GM12878 (cell line): ENCODE measurements around the gene TELO2. TPM values are rescaled to one million over a fixed set of nuclear protein-coding genes. Genes with fewer than 3 reads are reported as not detected.
A peak's percentile ranks its signal among the peaks of the same experiment; 100 is the strongest.

ENCODE experiments used
- BHLHE40 ChIP-seq, 2 experiments: fragments of 450-650 bp in 1 of 2; IDR thresholded peaks; 2 replicates each; pipeline ENCODE4 v1.6.1; 2011 to 2017; ENCODE audit warnings: low read depth in 2 of 2, borderline replicate concordance in 1 of 2, improper control_type of control experiment in 1 of 2, low read length in 1 of 2, mild to moderate bottlenecking in 1 of 2
- BRCA1 ChIP-seq: IDR thresholded peaks from 2 replicates; pipeline ENCODE4 v1.6.1; 2011; ENCODE audit warnings: low read depth, low read length, improper control_type of control experiment
- CREB1 ChIP-seq: IDR thresholded peaks from 2 replicates; pipeline ENCODE4 v1.6.1; 2012; ENCODE audit warnings: low read depth, mild to moderate bottlenecking, inconsistent platforms
- EGR1 ChIP-seq, 2 experiments: IDR thresholded peaks; 1 replicate in 1 of 2; 2 replicates in 1 of 2; pipeline ENCODE4 v1.6.1; 2011 to 2012; ENCODE audit warnings: low read depth in 2 of 2, low read length in 2 of 2, borderline replicate concordance in 1 of 2, mild to moderate bottlenecking in 1 of 2, moderate library complexity in 1 of 2
- EP300 ChIP-seq, 2 experiments: fragments of 150-350 bp in 1 of 2; IDR thresholded peaks; 2 replicates each; pipeline ENCODE4 v1.6.1; 2011 to 2012; ENCODE audit warnings: low read depth in 2 of 2, low read length in 2 of 2, borderline replicate concordance in 1 of 2, improper control_type of control experiment in 1 of 2, inconsistent platforms in 1 of 2; ENCODE audit not compliant: control insufficient read depth in 1 of 2
- ETV6 ChIP-seq, 2 experiments: fragments of 450-650 bp in 1 of 2; IDR thresholded peaks in 1 of 2; conservative IDR thresholded peaks in 1 of 2; 2 replicates each; pipeline ENCODE4 v1.6.1; 2014; ENCODE audit warnings: antibody characterized with exemption in 1 of 2, borderline replicate concordance in 1 of 2, low read depth in 1 of 2, mild to moderate bottlenecking in 1 of 2, moderate library complexity in 1 of 2
- GABPA ChIP-seq: IDR thresholded peaks from 2 replicates; pipeline ENCODE4 v1.6.1; 2014; ENCODE audit warnings: antibody characterized with exemption, low read depth, mild to moderate bottlenecking, inconsistent platforms
- HDAC2 ChIP-seq: fragments of 200-600 bp; sonication (generic); IDR thresholded peaks from 2 replicates; pipeline ENCODE4 v1.6.1; 2017
- HDAC6 ChIP-seq: fragments of 200-600 bp; sonication (generic); IDR thresholded peaks from one replicate; pipeline ENCODE4 v1.8.0; 2017; ENCODE audit warnings: antibody characterized with exemption; ENCODE audit not compliant: unreplicated experiment
- IKZF1 ChIP-seq: fragments of 450-650 bp; conservative IDR thresholded peaks from 2 replicates; pipeline ENCODE4 v1.6.1; 2017; ENCODE audit warnings: antibody characterized with exemption, mild to moderate bottlenecking
- IRF3 ChIP-seq: fragments of 450-650 bp; IDR thresholded peaks from 2 replicates; pipeline ENCODE4 v1.6.1; 2014; ENCODE audit warnings: mild to moderate bottlenecking
- LARP7 ChIP-seq: fragments of 450-650 bp; IDR thresholded peaks from 2 replicates; pipeline ENCODE4 v1.6.1; 2017; ENCODE audit warnings: mild to moderate bottlenecking
- NFIC ChIP-seq: IDR thresholded peaks from 2 replicates; pipeline ENCODE4 v1.6.1; 2012; ENCODE audit warnings: low read depth, mild to moderate bottlenecking, inconsistent platforms, low read length, moderate library complexity
- PAX8 ChIP-seq: fragments of 450-650 bp; IDR thresholded peaks from 2 replicates; pipeline ENCODE4 v1.6.1; 2017; ENCODE audit warnings: mild to moderate bottlenecking, moderate library complexity
- POLR2AphosphoS5 ChIP-seq: IDR thresholded peaks from 2 replicates; pipeline ENCODE4 v1.6.1; 2011; ENCODE audit warnings: mild to moderate bottlenecking, low read length, inconsistent platforms
- SIX5 ChIP-seq: IDR thresholded peaks from 2 replicates; pipeline ENCODE4 v1.6.1; 2011; ENCODE audit warnings: mild to moderate bottlenecking, low read depth, low read length, moderate library complexity; ENCODE audit not compliant: severe bottlenecking
- SREBF2 ChIP-seq: IDR thresholded peaks from 2 replicates; pipeline ENCODE4 v1.6.1; 2012; ENCODE audit warnings: mild to moderate bottlenecking, low read length
- TARDBP ChIP-seq: IDR thresholded peaks from 2 replicates; pipeline ENCODE4 v1.6.1; 2016; ENCODE audit warnings: borderline replicate concordance
- TCF3 ChIP-seq: IDR thresholded peaks from 2 replicates; pipeline ENCODE4 v1.6.1; 2012; ENCODE audit warnings: low read depth, mild to moderate bottlenecking, low read length, borderline replicate concordance; ENCODE audit not compliant: insufficient read depth
- USF1 ChIP-seq: IDR thresholded peaks from 2 replicates; pipeline ENCODE4 v1.6.1; 2011; ENCODE audit warnings: borderline replicate concordance, low read depth, mild to moderate bottlenecking, moderate library complexity, mixed read lengths, low read length; ENCODE audit not compliant: insufficient read depth; ENCODE audit errors: extremely low read length
- YBX1 ChIP-seq: fragments of 450-650 bp; IDR thresholded peaks from 2 replicates; pipeline ENCODE4 v1.6.1; 2016; ENCODE audit warnings: antibody characterized with exemption
- ZNF217 ChIP-seq: fragments of 450-650 bp; IDR thresholded peaks from 2 replicates; pipeline ENCODE4 v1.6.1; 2017; ENCODE audit warnings: antibody characterized with exemption, mild to moderate bottlenecking
- polyA plus RNA-seq, 11 experiments: library from polyadenylated mRNA; depleted of rRNA in 4 of 11; unstranded in 6 of 11; stranded (reverse) in 5 of 11; fragments of >200 nt; fragmentation: Nextera tagmentation in 4 of 11; fragmentation: Illumina TruSeq in 1 of 11; extraction: Ambion mirVana in 4 of 11; extraction: Trizol in 1 of 11; gene quantifications; 1 replicate in 1 of 11; 2 replicates in 10 of 11; pipeline versions ENCODE4 v1.2.1 to v1.2.3, GENCODE V29; 2011 to 2016; ENCODE audit warnings: inconsistent platforms in 2 of 11, missing spikeins in 2 of 11, low read depth in 1 of 11
- total RNA-seq, 4 experiments: library from RNA; depleted of rRNA in 3 of 4; stranded (reverse); fragments of >200 nt in 3 of 4; fragmentation: Illumina TruSeq in 1 of 4; extraction: Trizol in 1 of 4; gene quantifications; 2 replicates each; pipeline versions ENCODE4 v1.2.1 to v1.2.3, GENCODE V29; 2013 to 2021
- TF ChIP-seq, protein P1 (sequence below): fragments of 450-650 bp; IDR thresholded peaks from 2 replicates; pipeline ENCODE4 v1.6.1; 2016; ENCODE audit warnings: mild to moderate bottlenecking
- TF ChIP-seq, protein P2 (sequence below): fragments of 450-650 bp; IDR thresholded peaks from 2 replicates; pipeline ENCODE4 v1.6.1; 2017; ENCODE audit warnings: mild to moderate bottlenecking, moderate library complexity

TELO2 gene
- total and polyA plus RNA-seq, 10 of the 15 experiments (the other 5 are each of a cell fraction or from before 2014, with no cell fraction given) = 0.55 to 72.8 (median 18.6) TPM

GRCh38 chr16:1469693-1470201 is 23.4 kb upstream of the TELO2 start (continued):
- TF ChIP-seq ETV6 (conservative IDR thresholded peaks at IDR 0.05 in 1 of 2, IDR thresholded peaks at IDR 0.05 in 1 of 2; ENCODE audit: borderline replicate concordance in 1 of 2, low read depth in 1 of 2) (no peak), TCF3 (0 out of 2 replicates have a peak, but pooled peaks have one; percentile 47), TARDBP (no peak), CREB1 (no peak), ZNF217 (no peak), IKZF1 (peak; percentile 74), EGR1 (IDR thresholded peaks at IDR 0.05; ENCODE audit: borderline replicate concordance in 1 of 2, low read depth in 2 of 2, low read length in 2 of 2) (no peak), HDAC2 (no peak), USF1 (no peak), BHLHE40 (IDR thresholded peaks at IDR 0.05; ENCODE audit: borderline replicate concordance in 1 of 2, low read depth in 2 of 2, low read length in 1 of 2) (peak; percentile 23 to 53; a peak in 1 of 4 replicates), SREBF2 (no peak), BRCA1 (no peak), POLR2AphosphoS5 (0 out of 2 replicates have a peak, but pooled peaks have one; percentile 69), PAX8 (no peak), NFIC (0 out of 2 replicates have a peak, but pooled peaks have one; percentile 45), GABPA (no peak), HDAC6 (no peak), SIX5 (no peak), LARP7 (no peak), YBX1 (no peak), IRF3 (no peak), EP300 (IDR thresholded peaks at IDR 0.05; ENCODE audit: borderline replicate concordance in 1 of 2, control insufficient read depth in 1 of 2, low read depth in 2 of 2, low read length in 2 of 2) (0 out of 4 replicates have a peak, but pooled peaks of 1 of the 2 experiments have one; percentile 22)
- TF ChIP-seq, protein P1, sequence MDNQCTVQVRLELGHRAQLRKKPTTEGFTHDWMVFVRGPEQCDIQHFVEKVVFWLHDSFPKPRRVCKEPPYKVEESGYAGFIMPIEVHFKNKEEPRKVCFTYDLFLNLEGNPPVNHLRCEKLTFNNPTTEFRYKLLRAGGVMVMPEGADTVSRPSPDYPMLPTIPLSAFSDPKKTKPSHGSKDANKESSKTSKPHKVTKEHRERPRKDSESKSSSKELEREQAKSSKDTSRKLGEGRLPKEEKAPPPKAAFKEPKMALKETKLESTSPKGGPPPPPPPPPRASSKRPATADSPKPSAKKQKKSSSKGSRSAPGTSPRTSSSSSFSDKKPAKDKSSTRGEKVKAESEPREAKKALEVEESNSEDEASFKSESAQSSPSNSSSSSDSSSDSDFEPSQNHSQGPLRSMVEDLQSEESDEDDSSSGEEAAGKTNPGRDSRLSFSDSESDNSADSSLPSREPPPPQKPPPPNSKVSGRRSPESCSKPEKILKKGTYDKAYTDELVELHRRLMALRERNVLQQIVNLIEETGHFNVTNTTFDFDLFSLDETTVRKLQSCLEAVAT = peak; percentile 47; the same call in 1 of the 2 replicates
- TF ChIP-seq, protein P2, sequence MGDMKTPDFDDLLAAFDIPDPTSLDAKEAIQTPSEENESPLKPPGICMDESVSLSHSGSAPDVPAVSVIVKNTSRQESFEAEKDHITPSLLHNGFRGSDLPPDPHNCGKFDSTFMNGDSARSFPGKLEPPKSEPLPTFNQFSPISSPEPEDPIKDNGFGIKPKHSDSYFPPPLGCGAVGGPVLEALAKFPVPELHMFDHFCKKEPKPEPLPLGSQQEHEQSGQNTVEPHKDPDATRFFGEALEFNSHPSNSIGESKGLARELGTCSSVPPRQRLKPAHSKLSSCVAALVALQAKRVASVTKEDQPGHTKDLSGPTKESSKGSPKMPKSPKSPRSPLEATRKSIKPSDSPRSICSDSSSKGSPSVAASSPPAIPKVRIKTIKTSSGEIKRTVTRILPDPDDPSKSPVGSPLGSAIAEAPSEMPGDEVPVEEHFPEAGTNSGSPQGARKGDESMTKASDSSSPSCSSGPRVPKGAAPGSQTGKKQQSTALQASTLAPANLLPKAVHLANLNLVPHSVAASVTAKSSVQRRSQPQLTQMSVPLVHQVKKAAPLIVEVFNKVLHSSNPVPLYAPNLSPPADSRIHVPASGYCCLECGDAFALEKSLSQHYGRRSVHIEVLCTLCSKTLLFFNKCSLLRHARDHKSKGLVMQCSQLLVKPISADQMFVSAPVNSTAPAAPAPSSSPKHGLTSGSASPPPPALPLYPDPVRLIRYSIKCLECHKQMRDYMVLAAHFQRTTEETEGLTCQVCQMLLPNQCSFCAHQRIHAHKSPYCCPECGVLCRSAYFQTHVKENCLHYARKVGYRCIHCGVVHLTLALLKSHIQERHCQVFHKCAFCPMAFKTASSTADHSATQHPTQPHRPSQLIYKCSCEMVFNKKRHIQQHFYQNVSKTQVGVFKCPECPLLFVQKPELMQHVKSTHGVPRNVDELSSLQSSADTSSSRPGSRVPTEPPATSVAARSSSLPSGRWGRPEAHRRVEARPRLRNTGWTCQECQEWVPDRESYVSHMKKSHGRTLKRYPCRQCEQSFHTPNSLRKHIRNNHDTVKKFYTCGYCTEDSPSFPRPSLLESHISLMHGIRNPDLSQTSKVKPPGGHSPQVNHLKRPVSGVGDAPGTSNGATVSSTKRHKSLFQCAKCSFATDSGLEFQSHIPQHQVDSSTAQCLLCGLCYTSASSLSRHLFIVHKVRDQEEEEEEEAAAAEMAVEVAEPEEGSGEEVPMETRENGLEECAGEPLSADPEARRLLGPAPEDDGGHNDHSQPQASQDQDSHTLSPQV = no peak
